Measurements from ENCODE around the gene BTN1A1.

Gene BTN1A1

DNA sequence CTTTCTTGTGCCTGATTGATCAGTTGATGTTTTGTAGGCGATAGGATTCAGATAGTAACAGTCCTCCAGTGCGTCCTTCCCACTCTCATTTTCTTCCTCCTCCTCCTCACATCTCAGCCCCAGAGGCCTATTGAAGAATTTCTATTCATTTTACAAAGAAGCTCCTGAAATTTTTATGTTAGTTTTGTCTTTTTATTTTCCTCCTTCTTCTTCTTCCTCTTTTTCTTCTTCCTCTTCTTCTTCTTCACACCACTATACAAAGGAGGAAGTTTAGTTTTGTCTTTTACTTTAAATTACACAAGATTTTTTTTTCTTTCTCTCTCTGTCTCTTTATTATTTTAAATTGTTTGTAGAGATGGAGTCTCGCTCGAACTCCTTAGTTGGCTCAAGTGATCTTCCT lies 23.2 kb upstream of the BTN1A1 start:
- no peak for TF ChIP-seq GLIS3 (CRISPR knock-in tag; IDR thresholded peaks at IDR 0.05)
- TF ChIP-seq, protein P1, sequence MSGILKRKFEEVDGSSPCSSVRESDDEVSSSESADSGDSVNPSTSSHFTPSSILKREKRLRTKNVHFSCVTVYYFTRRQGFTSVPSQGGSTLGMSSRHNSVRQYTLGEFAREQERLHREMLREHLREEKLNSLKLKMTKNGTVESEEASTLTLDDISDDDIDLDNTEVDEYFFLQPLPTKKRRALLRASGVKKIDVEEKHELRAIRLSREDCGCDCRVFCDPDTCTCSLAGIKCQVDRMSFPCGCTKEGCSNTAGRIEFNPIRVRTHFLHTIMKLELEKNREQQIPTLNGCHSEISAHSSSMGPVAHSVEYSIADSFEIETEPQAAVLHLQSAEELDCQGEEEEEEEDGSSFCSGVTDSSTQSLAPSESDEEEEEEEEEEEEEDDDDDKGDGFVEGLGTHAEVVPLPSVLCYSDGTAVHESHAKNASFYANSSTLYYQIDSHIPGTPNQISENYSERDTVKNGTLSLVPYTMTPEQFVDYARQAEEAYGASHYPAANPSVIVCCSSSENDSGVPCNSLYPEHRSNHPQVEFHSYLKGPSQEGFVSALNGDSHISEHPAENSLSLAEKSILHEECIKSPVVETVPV (CRISPR knock-in tag; IDR thresholded peaks at IDR 0.05): no peak
- TF ChIP-seq, protein P2, sequence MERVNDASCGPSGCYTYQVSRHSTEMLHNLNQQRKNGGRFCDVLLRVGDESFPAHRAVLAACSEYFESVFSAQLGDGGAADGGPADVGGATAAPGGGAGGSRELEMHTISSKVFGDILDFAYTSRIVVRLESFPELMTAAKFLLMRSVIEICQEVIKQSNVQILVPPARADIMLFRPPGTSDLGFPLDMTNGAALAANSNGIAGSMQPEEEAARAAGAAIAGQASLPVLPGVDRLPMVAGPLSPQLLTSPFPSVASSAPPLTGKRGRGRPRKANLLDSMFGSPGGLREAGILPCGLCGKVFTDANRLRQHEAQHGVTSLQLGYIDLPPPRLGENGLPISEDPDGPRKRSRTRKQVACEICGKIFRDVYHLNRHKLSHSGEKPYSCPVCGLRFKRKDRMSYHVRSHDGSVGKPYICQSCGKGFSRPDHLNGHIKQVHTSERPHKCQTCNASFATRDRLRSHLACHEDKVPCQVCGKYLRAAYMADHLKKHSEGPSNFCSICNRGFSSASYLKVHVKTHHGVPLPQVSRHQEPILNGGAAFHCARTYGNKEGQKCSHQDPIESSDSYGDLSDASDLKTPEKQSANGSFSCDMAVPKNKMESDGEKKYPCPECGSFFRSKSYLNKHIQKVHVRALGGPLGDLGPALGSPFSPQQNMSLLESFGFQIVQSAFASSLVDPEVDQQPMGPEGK (CRISPR knock-in tag; IDR thresholded peaks at IDR 0.05; ENCODE audit: borderline replicate concordance): no peak
- TF ChIP-seq OSR1 (CRISPR knock-in tag; IDR thresholded peaks at IDR 0.05): no peak
- no peak for TF ChIP-seq RARB (CRISPR knock-in tag; IDR thresholded peaks at IDR 0.05)
- no peak for TF ChIP-seq PPARA (CRISPR knock-in tag; IDR thresholded peaks at IDR 0.05; ENCODE audit: borderline replicate concordance)
- TF ChIP-seq BACH2 (CRISPR knock-in tag; IDR thresholded peaks at IDR 0.05; ENCODE audit: borderline replicate concordance): no peak
- no peak for TF ChIP-seq ZNF70 (CRISPR knock-in tag; IDR thresholded peaks at IDR 0.05)
- no peak for TF ChIP-seq ARNTL (CRISPR knock-in tag; IDR thresholded peaks at IDR 0.05; ENCODE audit: borderline replicate concordance, low read depth)
- no peak for TF ChIP-seq ZNF565 (CRISPR knock-in tag; conservative IDR thresholded peaks at IDR 0.05; ENCODE audit: low read depth)
- TF ChIP-seq, protein P3, sequence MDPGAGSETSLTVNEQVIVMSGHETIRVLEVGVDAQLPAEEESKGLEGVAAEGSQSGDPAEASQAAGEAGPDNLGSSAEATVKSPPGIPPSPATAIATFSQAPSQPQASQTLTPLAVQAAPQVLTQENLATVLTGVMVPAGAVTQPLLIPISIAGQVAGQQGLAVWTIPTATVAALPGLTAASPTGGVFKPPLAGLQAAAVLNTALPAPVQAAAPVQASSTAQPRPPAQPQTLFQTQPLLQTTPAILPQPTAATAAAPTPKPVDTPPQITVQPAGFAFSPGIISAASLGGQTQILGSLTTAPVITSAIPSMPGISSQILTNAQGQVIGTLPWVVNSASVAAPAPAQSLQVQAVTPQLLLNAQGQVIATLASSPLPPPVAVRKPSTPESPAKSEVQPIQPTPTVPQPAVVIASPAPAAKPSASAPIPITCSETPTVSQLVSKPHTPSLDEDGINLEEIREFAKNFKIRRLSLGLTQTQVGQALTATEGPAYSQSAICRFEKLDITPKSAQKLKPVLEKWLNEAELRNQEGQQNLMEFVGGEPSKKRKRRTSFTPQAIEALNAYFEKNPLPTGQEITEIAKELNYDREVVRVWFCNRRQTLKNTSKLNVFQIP (CRISPR knock-in tag; IDR thresholded peaks at IDR 0.05; ENCODE audit: borderline replicate concordance, low read depth): no peak
- TF ChIP-seq, protein P4, sequence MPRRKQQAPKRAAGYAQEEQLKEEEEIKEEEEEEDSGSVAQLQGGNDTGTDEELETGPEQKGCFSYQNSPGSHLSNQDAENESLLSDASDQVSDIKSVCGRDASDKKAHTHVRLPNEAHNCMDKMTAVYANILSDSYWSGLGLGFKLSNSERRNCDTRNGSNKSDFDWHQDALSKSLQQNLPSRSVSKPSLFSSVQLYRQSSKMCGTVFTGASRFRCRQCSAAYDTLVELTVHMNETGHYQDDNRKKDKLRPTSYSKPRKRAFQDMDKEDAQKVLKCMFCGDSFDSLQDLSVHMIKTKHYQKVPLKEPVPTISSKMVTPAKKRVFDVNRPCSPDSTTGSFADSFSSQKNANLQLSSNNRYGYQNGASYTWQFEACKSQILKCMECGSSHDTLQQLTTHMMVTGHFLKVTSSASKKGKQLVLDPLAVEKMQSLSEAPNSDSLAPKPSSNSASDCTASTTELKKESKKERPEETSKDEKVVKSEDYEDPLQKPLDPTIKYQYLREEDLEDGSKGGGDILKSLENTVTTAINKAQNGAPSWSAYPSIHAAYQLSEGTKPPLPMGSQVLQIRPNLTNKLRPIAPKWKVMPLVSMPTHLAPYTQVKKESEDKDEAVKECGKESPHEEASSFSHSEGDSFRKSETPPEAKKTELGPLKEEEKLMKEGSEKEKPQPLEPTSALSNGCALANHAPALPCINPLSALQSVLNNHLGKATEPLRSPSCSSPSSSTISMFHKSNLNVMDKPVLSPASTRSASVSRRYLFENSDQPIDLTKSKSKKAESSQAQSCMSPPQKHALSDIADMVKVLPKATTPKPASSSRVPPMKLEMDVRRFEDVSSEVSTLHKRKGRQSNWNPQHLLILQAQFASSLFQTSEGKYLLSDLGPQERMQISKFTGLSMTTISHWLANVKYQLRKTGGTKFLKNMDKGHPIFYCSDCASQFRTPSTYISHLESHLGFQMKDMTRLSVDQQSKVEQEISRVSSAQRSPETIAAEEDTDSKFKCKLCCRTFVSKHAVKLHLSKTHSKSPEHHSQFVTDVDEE (CRISPR knock-in tag; IDR thresholded peaks at IDR 0.05): no peak
- no peak for ATAC-seq

DNA sequence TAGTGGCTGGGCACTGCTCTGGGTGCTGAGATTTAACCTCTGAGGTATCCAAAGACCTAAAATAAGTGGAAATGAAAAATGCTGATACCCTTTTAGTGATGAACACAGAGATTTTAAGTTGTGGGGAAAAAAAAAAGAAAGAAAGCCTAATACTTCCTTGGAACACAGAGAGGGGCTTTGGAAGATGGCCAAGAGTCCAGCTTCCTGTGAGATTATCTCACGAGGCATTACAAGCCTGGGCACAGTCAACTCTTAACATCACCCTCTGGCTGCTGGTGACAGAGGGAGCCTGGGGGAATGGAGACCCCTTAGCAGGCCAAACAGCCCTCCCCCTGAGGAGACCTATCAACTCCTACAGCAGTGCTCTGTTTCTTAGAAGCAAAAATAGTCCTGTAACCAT lies 22.7 kb upstream of the BTN1A1 start:
- no peak for ATAC-seq
- no peak for TF ChIP-seq SNAI2 (CRISPR knock-in tag; IDR thresholded peaks at IDR 0.05)
- TF ChIP-seq, protein P2 (CRISPR knock-in tag; IDR thresholded peaks at IDR 0.05; ENCODE audit: borderline replicate concordance): no peak
- TF ChIP-seq RARB (CRISPR knock-in tag; IDR thresholded peaks at IDR 0.05): no peak
- TF ChIP-seq, protein P5, sequence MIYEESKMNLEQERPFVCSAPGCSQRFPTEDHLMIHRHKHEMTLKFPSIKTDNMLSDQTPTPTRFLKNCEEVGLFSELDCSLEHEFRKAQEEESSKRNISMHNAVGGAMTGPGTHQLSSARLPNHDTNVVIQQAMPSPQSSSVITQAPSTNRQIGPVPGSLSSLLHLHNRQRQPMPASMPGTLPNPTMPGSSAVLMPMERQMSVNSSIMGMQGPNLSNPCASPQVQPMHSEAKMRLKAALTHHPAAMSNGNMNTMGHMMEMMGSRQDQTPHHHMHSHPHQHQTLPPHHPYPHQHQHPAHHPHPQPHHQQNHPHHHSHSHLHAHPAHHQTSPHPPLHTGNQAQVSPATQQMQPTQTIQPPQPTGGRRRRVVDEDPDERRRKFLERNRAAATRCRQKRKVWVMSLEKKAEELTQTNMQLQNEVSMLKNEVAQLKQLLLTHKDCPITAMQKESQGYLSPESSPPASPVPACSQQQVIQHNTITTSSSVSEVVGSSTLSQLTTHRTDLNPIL (CRISPR knock-in tag; IDR thresholded peaks at IDR 0.05; ENCODE audit: low read depth): no peak
- no peak for TF ChIP-seq OSR1 (CRISPR knock-in tag; IDR thresholded peaks at IDR 0.05)
- TF ChIP-seq CSDC2 (CRISPR knock-in tag; IDR thresholded peaks at IDR 0.05): no peak
- TF ChIP-seq, protein P1 (CRISPR knock-in tag; IDR thresholded peaks at IDR 0.05): no peak
